ENCODE data around the gene SYNGAP1. TPM values are rescaled to one million over a fixed set of nuclear protein-coding genes. Genes with fewer than 3 reads are reported as not detected.

The SYNGAP1 gene

Small RNA genes lying within 50 kb of the gene (small RNA-seq; reads per million reads assigned to genes)
- not detected for gene RPL35AP4 (ENCODE audit: low read depth)
- gene ZBTB9 (ENCODE audit: low read depth): not detected

Measured in mesenchymal stem cell (in vitro differentiated cells and primary cell).